ENCODE measurements around the gene STPG2.

The STPG2 gene

DNA sequence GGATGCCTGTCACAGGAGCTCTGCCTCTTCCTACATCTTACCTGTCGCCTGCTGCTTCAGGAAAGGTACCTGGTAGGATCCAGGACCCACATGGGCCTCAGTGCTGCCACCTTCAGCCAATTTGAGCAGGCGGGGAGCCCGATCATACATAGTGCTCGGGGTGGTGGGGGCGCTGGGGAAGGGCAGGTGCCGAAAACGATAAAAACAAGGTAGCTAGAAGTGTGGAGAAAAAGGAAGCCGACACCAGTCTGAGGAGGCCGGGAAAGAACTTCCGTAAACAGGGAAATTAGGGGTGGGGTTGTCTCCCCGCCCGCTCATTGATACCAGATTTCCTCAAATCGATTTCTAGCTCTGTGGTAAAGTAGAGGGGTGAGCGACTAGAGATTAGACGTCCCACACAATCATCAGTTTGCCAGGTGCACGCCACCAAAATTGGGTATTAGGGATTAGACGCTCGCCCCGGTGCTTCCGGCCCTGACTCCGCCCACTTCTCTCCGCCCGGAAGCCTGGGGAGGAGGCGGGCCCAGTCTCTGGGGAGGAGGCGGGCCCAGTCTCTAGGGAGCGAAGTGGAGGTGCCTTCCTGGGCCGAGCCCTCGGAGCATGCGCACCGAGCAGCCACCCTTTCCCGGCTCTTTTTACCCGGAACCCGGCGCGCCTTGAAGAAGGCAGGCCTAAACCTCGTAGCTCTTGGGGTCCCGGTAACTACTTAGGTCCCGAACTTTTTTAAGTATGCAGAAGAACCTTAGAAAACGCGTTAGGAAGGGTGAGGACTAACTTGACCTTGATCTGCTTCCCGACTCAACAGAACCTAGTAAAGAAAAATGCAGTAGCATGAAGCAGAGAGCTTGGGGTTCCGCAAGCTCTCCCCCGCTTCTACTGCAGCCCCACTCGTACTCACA lies at the start of gene STPG2:
TSS of gene STPG2 (minus strand) at position 476 of the 899 bp plus-strand sequence.
- in situ Hi-C loops (cut with MboI; ENCODE audit: low sequenced_read_pairs) = no loop called here

DNA sequence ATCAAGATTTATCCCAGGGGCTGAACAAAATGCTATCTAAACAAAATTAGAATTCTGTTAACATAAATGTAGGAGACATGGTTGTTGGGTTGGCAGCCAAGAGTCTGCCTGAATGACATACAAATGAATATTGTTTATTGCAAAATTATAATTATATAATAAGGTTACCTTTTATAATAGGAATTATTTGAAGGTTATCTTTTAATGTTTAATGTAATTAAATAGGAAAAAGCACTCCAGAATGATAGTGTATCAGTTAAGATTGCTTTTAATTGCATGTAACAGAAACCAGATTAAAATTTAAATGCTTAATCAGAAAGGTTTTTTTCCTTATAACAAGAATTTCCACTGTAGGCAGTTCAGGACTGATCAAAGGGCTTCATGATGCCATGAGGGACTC lies 42.0 kb upstream of the STPG2 start:
- in situ Hi-C loops (cut with MboI; ENCODE audit: low sequenced_read_pairs) = no loop called here

DNA sequence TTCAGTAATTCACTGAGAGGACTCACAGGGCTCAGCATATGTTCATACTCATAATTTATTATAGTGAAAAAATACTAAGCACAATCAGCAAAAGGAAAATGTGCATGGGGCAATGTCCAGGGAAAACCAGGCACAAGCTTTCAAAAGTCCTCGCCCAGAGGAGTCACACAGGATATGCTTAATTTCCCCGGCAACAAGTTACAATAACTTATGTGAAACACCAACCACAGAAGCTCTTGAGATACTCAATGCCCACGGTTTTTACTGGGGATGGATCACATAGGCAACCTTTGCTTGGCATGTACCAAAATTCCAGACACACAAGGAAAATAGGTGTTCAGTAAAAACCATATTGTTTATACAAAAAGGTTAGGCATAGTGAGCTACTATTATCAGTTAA lies 38.5 kb upstream of the STPG2 start:
- in situ Hi-C loops (cut with MboI; ENCODE audit: low sequenced_read_pairs) = no loop called here

DNA sequence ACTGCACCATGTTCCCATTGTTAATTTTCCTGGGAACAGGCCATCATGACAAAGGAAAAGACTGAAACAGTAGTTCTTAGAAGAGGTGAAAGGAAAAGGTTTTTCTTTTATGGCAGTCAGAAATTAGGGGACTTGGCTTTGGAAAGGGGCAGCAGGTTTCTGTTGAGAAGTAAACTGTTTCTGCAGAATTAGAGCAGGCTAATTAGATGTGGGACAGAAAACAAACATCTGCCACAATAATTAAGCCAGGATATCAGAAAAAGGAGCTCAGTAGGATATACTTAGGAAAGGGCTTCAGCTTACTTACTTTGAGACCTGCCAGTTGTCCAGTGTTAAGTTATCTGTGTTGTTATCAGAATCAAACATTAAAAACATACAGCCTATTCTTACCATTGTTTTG lies 36.7 kb upstream of the STPG2 start:
- in situ Hi-C loops (cut with MboI; ENCODE audit: low sequenced_read_pairs) = no loop called here

DNA sequence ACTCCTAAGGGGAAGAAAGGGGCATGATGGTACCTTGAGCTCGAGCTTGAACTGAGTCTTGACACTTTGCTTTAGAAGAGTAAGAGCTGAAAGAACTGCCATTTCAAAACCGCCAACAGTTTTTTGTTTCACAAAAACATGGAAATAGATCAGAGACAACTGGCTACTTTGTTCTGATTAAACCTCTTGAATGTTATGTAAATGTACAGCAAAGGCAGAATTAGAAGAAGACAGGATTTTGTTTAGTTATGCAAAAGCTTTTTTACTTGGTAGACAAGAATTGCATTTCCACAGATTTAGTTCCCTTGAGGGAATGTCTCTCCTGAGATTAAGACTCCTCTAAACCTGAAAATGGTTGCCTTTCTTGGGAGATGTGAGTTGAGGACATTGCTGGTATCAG lies 33.3 kb upstream of the STPG2 start:
- in situ Hi-C loops (cut with MboI; ENCODE audit: low sequenced_read_pairs) = no loop called here

DNA sequence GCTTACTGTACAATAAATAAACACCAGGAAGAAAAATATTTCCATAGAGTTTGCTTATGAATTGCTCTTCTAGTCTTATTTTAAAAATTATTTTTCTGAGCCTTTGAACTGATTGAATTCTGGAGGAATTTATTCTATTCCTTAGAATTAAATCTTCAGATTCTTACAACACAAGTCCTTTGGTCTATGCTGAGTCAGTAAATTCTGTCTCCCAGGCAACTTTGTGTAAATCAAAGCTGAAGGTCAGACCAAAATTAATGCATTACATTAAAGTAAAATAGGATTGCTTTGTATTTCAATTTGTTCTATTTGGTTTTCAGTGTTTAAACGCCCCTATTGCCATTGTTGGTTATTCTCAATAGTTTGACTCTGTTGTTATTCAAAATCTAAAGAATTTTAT lies 26.8 kb upstream of the STPG2 start:
- in situ Hi-C loops (cut with MboI; ENCODE audit: low sequenced_read_pairs) = no loop called here

DNA sequence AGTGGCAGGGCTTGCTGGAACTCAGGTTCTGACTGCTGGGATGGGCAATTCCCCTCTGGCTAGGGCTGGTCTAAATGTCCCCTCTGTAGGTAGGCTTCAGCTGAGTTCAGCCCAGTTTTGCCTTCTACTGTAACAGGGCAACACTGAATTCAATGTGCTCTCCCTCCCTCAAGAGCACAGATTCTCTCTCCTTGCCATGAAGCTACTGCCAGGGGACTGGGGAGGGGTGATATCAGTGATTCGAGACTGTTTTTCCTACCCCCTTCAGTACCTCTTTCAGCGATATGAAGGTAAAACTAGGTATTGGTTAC lies 23.4 kb upstream of the STPG2 start:
- in situ Hi-C loops (cut with MboI; ENCODE audit: low sequenced_read_pairs) = no loop called here

DNA sequence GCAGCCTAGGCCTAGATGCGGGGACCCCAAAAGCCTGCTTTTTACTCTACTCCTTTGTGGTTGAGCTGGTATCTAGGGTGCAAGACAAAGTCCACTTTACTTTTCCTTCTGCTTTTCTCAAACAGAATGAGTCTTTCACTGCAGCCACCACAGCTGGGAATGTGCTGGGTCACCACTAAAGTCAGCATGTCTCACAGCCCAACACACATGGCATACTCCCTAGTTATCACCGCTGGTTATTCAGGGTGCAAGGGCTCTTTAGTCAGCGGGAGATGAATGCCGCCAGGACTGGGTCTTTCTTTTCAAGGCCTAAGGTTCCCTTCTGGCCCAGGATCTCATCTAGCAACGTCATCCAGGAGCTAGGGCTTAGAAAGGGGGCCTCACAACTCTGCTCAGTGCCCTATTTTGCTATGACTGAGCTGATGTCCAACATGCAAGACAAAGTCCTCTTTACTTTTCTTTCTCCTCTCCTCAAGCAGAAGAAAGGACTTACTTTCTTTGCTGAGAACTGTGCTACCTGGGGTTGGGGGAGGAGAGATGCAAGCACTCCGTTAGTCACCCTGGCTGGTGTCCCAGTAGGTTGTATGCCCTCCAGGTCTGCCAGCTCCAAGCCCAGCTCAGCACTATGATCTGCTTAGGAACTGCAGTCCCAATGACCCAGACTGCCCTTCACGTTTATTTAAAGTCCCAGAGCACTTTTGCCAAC lies 22.9 kb upstream of the STPG2 start:
- in situ Hi-C loops (cut with MboI; ENCODE audit: low sequenced_read_pairs) = no loop called here

DNA sequence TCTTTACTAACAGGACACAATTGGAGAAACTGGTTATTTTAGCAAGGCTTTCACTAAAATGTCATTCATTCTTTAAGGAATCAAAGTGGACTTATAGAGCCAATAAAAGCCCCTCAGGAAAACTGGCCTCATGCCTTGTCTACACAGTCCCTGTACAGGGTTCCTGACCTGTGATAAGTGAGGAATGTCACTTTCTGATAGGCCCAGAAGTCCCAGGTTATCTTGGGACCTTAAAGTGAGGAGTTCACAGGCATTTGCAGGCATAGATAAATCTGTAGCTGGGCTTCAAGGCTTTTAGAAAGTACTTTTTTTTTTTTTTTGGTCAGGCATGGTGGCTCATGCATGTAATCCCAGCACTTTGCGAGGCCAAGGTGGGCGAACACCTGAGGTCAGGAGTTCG lies 19.4 kb upstream of the STPG2 start:
- in situ Hi-C loops (cut with MboI; ENCODE audit: low sequenced_read_pairs) = no loop called here

DNA sequence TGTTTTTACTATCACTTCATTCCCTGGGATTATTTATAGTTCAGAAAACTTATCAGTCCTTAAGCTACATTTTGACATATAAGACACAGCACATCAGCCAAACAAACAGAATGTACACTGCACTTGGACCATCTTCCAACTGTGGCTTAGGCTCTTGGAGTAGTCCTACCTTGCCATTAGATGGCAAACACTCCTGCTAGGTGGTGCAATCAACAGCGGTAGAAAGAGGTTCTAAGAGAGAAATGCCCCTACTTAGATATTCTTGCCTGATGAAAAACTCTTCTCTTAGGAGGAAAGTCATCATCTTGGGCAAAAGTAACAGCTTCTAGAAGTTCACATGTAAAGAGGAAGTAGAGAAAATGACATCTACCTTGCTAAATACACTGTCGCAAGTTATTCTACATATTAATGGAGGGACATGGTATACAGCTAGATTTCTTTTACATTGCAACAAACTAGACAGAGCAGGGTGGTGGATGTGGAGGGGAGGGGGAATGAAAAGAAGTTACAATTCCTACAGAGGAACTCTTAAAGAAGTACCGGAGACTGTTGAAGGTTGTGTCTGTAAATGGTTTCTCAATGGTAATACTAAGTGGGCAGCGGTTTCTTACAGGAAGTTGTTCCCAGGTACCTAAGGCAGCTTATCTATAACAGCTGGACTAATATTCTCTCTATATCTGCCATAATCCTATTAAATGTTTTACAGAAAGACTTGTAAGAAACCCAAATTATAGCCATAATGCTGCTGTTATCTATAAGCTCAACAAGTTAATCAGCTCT lies 8.1 kb upstream of the STPG2 start:
- in situ Hi-C loops (cut with MboI; ENCODE audit: low sequenced_read_pairs) = no loop called here

DNA sequence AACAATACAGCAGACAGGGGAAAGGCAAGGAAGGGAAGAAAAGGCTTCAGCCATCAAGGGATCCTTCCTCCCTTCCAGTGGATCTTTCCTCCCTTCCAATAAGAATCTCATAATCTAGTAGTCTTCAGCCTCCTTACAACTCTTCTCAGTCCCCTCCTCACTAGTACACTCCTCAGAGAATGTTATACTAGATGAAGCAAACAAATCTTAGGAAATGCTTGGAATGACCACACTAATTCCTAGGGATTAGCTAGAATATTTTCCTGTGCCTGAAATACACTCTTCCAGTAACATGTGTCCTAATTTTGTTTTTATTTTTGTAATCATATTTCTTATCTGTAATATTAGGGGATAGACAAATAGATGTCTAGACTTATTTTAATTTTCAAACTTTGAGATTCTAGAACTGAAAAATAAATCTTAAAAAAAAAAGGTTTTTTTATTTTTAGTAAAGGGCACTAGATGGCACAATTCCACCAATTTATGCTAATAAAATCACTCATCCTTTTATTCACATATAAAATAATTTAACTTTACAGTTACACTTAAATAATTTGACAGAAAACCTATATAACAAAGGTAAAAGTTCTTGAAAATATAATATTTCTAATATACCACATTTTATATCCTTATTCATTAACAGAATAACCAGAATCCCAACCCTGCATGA lies 7.0 kb upstream of the STPG2 start:
- in situ Hi-C loops (cut with MboI; ENCODE audit: low sequenced_read_pairs) = no loop called here

DNA sequence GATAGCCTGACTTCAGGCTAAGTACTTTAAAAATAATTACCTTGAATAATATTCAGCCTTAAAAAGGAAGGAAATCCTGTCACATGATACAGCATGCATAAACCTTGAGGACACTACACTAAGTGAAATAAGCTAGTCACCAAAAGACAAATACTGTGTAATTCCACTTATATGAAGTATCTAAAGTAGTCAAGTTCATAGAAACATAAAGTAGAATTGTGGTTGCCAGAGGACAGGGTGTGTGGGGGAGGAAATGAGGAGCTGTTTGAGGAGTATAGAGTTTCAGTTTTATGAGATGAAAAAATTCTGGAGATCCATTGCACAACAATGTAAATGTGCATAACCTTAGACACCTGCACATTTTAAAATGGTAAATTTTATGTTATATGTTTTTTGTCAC lies 5.6 kb upstream of the STPG2 start:
- in situ Hi-C loops (cut with MboI; ENCODE audit: low sequenced_read_pairs) = no loop called here

DNA sequence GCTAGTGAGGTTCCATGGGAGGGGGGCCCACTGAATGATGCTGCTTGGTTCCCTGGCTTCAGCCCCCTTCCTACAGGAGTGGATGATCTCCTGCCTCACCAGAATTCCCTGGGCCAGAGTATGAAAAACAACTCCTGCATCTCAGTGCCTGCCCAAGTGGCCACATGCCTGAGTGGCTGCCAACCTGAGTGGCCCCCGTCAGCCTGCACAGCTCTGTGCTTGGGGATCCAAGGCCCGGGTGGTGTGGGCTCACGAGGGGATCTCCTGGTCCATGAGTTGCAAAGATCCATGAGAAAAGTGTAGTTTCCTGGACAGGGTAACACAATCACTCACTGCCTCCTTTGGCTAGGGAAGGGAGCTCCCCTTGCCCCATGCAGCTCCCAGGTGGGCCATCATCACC lies 17.1 kb downstream of the STPG2 start:
- in situ Hi-C loops (cut with MboI; ENCODE audit: low sequenced_read_pairs) = no loop called here

DNA sequence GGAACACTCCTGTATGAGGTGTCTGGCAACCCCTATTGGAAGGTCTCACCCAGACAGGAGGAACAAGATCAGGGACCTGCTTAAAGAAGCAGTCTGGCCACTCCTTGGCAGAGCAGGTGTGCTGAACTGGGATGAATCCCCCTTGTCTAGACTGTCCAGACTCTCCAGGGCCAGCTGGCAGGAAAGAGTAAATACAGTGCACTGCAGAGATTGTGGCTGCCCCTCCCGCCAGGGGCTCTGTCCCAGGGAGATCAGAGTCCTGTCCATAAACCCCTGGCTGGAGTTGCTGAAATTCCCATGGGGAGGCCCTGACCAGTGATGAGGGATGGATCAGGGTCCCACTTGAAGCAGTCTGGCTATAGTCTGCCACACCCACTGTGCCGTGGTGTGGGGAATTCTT lies 17.7 kb downstream of the STPG2 start:
- in situ Hi-C loops (cut with MboI; ENCODE audit: low sequenced_read_pairs) = no loop called here

DNA sequence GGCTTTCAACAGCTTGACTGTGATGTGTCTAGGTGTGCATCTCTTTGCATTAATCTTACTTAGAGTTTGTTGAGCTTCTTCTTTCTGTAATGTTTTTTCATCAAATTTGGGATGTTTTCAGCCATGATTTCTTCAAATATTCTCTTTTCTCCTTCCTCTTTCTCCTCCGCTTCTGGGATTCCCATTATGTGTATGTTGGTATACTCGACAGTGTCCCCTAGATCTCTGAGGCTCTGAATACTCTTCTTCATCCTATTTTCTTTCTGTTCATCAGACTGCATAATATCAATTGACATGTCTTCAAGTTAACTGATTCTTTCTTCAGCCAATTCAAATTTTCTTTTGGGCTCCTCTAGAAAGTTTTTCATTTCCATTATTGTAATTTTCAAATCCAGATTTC lies 25.9 kb downstream of the STPG2 start:
- in situ Hi-C loops (cut with MboI; ENCODE audit: low sequenced_read_pairs) = no loop called here

DNA sequence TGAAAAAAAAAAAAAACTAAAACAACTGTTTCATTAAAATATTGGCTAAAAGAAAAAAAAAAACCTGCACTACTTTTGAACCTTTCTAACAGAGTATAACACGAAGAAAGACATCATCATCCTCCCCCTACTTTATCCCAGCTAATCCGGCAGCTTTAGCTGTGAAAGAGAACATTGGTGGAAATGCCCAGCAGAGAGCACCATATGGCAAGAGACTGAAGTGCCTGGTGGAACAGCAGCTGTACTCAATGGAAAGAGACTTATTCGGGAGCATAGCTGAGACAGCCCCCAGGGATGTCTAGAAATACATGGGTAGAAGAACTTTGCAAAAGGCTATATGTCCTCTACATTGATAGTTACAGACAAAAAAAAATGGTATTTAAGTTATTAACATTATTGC lies 30.3 kb downstream of the STPG2 start:
- in situ Hi-C loops (cut with MboI; ENCODE audit: low sequenced_read_pairs) = no loop called here

DNA sequence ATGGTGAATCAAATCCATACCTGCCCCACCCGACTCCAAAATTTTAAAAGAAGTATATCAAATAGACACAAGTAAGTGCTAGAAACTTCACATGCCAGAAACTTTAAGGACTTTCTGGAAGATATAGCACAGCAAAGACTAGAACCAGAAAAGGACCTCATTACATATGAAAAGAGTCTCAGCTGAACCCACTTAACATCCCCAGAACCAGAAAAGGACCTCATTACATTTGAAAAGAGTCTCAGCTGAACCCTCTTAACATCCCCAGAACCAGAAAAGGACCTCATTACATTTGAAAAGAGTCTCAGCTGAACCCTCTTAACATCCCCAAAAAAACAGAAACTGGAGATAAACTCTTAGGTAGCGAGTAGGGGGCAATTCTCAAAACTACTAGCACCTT lies 32.3 kb downstream of the STPG2 start:
- in situ Hi-C loops (cut with MboI; ENCODE audit: low sequenced_read_pairs) = no loop called here

DNA sequence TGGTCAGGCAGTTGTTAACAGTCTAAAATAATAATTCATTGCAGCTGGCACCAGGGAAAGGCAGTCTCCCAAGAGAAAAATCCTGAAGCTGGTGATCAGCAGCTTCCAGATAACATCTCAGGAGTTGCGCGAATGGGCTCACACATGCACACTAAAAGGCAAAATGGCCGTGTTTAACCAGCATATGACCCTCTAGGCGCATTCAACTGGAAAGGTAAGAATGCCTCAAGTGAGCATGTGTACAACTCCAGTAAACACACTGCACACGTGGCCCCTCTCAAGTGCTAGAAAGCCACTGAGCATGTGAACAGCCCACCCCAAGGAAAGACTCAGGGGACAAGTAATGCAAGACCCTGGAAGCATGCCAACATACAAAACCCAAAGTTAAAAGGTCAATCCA lies 33.1 kb downstream of the STPG2 start:
- in situ Hi-C loops (cut with MboI; ENCODE audit: low sequenced_read_pairs) = no loop called here

DNA sequence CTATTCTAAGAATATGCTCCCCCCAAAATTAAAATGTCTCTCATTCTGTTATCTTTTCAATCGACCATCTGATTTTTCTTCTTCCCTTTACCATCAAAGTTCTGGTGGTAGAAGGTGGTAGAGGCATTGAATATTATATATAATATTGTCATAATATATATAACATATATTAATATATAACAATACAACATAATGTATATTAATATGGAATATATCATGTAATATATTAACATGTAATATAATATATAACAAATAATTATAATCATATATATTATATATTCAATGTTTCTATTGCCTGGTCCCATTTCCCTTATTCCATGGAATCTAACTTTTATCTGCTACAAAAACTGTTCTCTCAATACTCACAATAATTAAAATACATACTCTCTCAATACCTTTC lies 40.6 kb downstream of the STPG2 start:
- in situ Hi-C loops (cut with MboI; ENCODE audit: low sequenced_read_pairs) = no loop called here

DNA sequence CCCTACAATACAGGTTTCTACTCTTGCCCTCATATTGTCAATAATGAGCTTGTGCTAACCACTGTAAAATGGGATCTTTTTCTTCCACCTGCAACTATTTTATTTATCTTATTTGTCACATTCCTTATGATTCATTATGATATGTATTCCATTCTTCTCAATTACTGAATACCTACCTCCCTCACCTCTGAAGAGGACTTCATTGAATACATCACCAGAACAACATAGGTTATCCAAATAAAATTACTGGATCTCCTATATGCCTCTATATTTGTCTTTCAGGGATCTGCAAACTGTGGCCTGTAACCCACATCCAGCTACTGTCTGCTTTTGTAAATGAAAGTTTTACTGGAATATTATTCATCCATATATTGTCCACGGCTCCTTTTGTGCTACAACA lies 41.3 kb downstream of the STPG2 start:
- in situ Hi-C loops (cut with MboI; ENCODE audit: low sequenced_read_pairs) = no loop called here

DNA sequence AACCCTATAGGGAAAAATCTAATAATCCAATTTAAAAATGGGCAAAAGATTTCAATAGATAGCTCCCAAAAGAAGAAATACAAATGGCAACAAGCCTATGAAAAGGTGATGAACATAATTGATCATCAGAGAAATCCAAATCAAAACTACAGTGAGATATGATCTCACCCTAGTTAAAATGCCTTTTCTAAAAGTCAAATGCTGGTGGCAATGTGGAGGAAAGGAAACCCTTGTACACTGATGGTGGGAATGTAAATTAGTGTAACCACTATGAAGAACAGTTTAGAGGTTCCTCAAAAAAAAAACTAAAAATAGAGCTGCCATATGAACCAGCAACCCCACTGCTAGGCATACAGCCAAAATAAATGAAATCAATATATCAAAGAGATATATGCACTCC lies 44.5 kb downstream of the STPG2 start:
- in situ Hi-C loops (cut with MboI; ENCODE audit: low sequenced_read_pairs) = no loop called here
